T-helper 1 cell (primary cell): ENCODE measurements around the gene PRELID1.
"Not testable (repeated sequence)": the region's sequence is repeated elsewhere in the genome, so short reads cannot be mapped to it uniquely, and the experiment has no call there.

Experiments
- DNase-seq, 5 donors: peaks; one replicate each; pipeline ENCODE4 v3.0.0-alpha.2; 2012 to 2020

The PRELID1 gene

DNA sequence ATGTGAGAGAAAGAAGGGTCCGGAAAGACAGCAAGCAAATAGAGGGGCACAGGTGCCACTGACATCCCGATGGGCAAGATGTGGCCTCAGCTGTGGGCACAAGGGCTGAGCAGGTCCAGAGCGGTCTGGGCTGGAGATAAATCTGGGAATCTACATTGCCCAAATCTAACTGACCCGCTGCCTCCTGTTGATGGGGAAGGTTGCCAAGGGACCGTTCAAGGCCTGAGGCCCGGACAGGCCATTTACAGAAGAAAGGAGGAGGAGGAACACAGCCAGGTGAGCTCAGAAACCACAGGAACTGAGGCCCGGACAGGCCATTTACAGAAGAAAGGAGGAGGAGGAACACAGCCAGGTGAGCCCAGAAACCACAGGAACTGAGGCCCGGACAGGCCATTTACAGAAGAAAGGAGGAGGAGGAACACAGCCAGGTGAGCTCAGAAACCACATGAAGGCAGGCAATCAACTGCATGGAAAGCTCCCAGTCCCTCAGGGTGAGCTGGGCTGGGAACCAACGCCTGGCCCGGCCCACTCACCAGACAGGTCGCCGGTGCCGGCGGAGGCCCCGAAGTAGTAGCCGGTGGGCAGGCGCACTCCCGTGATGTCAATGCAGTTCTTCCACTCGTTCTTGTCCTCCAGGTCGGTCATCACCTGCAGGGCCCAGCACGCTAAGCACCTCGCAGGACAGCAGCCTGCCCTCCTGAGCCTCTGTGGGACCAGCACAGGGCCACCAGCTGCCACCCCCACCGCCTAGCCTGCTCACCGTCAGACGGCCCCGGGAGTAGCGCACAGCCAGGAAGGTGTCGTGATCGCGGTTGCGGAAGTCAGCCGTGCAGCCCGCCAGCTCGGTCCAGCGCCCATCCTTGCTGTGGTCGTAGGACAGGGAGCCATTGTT, 33.2 kb downstream of the PRELID1 start:
- DNase-seq = no peak

DNA sequence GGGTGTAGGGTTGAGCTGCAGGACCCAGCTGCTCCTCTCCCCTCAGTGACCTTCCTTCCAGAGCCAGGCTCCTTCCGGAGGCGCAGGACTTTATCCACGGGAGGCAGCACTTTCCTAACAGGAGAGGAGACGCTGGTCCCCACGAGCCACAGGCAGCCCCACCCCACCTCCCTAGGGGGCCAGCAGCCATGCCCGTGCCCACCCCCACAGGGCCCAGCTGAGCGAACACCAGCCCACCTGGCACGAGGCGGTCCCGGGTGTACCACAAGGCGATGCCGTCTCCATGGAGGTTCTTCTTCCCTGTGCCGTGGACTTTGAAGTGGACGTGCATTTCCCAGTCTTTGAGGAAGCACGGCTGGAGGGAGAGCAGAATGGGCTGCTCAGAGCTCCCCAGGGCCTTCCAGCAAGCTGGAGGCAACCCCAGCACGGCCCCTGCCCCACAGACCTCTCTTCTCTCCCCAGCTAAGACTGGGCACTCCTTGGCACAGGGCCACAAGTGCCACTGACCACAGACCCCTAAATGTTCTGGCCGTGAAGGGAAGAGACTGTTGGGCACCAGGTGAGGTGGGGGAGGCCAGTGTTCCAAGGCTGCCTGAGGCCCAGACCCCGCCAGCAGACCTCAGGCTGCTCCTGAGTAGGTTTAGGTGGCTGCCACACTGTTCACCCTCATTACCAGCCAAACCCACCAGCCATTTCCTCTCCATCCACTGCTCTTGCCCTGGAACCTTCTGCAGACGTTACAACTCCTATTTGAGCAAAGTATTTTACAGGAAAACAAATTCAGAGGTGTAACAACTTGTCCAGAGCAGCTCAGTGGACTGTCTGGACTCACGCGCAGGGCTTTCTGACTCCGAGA, 34.9 kb downstream of the PRELID1 start:
- no peak for DNase-seq

DNA sequence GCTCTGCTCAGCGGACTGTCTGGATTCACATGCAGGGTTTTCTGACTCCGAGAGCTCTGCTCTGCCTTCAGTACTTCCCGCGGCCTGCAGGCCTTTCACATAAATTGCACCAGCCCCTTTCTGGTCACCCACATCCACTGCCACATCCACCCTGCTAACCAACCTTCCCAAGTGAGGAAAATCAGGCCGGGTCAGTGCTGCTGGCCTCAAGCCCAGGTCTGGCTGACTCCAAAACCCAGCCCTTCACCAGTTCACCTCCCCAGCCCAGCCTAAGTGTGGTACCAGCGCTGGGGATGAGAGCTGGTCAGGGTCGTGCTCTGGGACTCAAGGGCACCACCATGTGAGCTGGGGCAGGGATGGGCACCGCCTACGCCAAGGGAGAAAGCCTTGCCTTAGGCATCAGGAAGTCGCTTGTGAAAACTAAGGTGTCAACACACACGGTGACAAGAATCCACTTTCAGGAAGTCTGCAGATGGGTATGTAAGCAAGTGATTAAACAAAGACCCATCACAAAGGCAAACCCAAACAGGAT, 35.6 kb downstream of the PRELID1 start:
- DNase-seq = peak in 1 of 5 donors; percentile 20

DNA sequence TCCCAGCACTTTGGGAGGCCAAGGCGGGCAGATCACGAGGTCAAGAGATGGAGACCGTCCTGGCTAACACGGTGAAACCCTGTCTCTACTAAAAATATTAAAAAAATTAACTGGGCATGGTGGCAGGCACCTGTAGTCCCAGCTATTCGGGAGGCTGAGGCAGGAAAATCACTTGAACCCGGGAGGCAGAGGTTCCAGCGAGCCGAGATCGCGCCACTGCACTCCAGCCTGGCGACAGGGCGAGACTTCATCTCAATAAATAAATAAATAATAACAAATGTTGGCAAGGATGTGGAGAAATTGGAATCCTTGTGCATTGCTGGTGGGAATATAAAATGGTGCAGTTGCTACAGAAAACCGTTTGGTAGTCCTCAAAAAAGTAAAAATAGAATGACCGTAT, 39.4 kb downstream of the PRELID1 start:
- DNase-seq = not testable (repeated sequence)

DNA sequence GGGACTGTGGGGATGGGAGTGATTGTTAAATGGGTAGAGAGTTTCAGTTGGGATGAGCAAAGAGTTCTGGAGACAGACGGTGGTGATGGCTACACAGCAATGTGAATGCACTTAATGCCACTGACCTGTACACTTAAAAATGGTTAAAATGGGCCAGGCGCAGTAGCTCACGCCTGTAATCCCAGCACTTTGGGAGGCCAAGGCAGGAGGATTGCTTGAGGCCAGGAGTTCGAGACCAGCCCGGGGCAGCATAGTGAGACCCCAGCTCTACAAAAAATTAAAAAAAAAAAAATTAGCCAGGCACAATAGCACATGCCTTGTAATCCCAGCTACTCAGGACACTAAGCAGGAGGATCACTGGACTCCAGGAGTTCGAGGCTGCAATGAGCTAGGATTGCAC, 40.2 kb downstream of the PRELID1 start:
- DNase-seq = no peak

DNA sequence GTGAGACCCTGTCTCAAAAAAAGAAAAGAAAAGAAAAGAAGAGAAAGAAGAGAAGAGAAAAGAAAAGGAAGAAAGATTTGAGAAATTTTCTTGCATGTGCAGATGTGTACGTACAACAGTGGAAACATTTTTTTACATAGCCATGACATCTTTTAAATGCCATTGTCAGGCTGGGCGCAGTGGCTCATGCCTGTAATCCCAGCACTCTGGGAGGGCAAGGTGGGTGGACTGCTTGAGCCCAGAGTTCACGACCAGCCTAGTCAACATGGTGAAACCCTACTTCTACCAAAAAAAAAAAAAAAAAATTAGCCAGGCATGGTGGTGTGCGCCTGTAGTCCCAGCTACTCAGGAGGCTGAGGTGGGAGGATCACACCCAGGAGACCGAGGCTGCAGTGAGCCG, 41.3 kb downstream of the PRELID1 start:
- no peak for DNase-seq

DNA sequence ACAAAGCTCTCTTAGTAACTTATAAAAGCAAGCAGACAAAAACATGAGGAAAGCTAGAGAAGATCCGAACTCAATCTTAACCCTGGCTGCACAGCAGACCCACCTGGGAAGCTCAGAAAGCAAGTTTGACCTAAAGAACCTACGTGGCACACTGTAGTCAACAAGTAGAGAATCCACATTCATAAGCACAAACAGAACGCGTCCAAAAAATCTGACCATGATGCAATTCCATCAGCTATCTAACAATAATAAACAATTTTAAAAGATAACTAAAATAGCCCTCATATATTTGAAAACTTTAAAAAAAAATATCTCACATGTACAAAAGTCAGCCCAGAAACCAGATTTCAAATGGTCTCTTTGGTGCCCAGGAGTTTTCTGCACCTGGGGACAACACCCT, 43.2 kb downstream of the PRELID1 start:
- no peak for DNase-seq

DNA sequence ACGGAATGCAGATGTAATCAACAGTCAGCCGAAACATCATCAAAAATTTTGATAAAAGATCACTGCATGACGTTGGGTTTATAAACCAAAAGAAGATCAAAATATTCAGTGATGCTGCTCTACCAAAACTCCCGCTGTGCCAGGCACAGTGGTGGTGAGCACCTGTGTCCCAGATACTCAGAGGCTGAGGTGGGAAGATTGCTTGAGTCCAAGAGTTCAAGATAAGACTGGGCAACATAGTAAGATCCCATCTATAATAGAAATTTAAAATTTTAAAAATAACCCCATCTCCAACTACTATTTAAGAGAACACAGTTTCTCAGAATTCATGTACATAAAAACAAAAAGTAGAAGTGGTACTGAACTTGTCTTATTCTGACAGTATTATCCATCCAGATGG, 44.1 kb downstream of the PRELID1 start:
- no peak for DNase-seq

DNA sequence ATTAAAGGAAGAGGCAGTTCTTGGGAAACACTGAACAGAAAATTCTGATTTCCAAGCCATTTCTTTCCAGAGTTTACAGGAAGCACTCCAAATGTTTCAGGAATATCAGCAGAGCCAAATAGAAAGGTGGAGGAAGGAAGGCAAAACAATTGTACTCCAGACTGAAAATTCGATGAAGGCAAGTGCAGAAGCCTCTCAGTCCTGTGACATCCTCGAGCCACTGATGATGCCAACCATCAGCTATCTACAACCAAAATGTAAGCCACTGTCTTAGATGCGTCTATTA, 45.7 kb downstream of the PRELID1 start:
- no peak for DNase-seq

DNA sequence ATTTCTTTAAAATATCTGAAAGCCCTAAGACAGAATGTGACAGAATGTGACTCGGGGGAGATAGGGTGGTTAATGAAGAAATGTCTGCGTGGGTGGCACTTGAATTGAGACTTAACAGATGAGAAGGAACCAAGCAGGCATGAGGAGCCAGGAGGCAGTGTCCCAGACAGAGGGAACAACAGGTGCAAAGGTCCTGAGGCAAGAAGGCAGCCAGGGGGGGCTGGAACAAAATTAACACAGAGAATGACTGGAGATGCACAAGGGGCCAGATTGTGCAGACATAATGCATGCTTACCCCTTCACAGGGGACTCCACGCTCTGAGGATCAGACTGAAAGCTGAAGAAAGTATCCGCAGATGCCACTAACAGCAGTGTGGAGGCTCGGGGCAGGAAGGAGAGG, 46.2 kb downstream of the PRELID1 start:
- DNase-seq = no peak

DNA sequence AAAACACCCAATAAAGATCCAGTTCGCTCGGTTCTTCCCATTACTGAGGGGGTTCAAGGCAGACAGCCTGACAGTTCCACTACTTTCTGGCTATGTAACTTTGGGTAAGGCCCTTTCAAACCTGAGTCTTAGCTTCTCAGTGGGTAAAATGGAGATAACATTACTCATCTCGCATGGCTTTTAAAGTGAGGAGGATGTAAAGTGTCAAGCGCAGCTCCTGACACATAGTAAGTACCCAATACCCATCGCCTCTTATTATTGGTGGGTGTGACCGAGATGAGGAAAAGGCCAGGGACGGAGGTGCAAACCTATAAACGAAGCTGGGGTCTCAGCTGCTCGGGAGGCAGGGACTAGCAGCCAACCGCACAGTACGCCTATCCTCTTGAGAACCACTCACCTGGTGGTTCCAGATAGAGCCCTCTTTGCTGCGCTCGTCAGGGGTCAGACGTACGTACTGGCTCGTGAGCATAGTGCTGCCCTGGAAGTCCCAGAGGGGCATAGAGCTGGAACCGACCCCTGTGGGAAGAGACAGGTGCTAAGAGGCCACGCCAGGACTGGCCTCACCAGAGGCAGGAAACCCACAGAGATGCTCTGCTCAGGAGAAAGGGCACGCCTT, 47.3 kb downstream of the PRELID1 start:
- no peak for DNase-seq

DNA sequence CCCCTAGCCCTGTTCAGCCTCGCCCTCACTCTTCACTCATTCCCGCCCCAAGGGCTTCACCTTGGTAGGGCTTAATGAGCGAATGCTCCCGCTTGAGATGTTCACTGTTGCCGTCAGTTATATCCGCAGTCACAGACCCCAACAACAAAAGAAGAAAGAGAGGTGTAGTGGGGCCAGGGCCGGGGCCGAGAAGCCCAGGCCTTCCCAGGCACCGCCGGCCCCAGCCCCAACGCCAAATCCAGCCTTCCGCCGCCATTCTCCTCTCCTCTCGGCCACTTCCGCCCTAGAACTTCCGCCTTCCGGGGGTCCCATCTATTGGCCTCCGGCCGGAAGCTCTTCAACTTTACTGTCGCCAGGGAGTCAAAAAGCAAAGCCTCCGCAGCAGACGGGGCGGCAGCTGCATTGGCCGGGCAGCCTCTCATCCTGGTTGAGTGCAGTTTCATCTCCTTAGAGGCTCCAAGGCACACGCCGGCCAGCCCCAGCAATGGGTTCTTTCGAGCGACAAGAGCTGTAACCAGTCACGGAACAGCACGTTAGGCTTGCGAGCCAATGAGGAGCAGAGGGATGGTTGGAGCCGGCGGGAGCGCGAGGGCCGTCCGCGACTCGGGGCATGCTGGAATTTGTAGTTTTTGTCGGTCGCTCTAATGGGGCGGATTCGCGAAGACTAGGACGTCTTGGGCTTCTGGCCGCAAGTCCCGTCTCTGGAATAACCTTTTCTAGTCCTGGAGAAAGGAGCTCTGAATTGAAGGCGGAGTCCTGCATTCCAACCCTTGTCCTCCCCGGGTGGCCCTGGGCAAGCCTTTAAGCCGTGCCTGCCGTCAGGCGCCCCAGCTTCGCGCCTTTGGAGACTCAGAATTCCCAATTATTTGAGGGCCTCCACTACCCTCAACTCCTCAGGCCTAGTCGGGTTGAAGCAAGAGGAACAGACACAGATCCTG, 48.1 kb downstream of the PRELID1 start, which contains the start of gene LMAN2:
TSS of gene LMAN2 (minus strand) at position 277 of the 938 bp plus-strand sequence. CDS start at position 256, 21 bp downstream.
- peak; percentile 78 to 96 (median 86) for DNase-seq

DNA sequence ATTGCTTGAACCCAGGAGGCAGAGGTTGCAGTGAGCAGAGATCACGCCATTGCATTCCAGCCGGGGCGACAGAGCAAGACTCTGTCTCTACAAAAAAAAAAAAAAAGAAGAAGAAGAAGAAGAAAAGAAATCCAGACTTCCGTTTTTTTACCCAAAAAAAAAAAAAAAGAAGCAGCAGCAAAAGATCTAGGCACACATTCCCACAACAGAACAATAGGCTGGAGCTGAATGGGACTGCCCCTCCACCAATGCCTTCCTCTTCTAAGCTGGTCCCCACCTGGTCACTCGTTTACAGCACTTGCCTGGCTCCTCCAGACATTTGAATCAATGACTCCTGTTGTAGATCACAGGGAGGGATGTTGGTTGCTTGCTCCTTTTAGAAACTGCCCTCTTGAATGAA, 49.5 kb downstream of the PRELID1 start:
- no peak for DNase-seq

DNA sequence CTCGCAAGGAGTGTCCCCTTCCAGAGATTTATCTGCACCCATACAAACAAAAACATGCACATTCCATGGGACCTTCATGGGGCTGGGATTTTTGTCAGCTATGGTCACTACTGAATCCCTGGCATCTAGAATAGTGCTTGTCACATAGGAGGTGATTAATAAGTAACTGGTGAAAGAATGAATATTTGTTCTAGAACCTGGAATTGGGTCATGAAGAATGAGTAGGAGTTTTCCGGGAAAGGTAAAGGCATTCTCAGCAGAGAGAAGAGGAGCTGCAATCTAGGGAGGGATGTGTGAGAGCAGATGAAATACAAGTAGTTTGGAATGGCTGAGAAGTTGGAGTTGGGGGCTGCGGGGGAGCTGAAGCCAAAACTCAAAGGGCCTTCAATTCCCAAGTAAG, 50.7 kb downstream of the PRELID1 start:
- DNase-seq = no peak

DNA sequence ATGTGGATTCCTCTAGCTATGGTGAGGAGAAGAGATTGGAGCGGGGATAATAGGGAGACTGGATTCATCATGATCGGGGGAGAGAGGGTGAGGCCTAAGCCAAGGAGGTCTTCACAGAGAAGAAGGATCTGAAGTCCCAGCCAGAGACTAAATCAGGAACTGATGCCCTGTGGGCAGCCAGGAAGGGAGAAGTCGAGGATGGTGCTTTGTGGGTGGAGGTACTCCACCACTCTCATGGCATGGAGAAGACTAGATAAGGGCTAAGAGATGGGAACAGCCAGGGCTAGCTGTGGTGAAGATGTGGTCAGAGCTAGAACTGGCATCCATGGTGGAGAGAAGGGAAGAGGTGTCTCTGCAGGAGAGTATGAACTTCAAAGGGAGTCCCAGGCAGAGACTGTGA, 51.1 kb downstream of the PRELID1 start:
- DNase-seq = no peak

DNA sequence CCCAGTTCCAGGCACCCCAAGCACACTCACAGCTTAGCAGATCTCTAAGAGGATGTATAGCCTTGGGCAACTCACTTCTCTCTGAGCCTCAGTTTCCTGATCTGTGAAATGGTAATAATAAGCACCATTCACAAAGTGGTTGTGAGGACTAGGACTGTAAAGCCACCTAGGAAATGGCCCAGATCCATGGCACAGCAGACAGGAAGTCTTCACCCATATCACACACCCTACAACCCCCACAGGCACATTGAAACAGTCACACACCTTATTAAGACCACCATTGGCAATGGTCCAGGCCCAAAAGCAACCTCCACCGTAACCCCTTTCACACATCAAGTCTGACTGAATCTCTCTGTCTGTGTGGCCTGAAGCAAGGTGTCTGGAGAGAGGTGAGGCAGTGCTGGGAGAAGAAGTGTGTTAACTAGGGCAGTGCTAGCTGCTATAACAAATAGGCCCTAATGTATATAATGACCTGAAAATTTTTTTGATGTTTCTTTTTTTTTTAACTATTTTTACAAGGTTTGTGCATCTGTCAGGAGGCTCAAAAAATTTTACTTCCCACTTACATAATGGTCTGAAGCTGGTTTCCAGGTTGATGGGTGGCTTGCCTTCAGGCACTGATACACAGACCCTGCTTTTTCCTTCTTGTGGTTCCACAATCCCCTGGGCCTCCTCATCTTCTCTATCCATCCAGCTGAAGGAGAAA, 51.7 kb downstream of the PRELID1 start:
- no peak for DNase-seq

DNA sequence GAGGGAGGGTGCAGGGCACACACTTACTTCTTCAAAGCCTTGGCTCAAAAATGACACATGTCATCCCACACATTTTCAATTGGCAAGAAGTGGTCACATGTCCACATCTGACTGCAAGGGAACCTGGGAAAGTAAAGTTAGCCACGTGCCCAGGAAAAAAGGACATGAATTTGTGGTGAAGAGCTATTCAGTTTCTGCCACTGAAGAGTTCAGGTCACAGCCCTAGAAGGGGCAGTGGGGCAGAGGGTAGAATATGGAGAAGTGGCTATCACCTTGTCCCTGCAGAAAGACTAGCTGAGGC, 52.2 kb downstream of the PRELID1 start:
- no peak for DNase-seq
